Measurements from ENCODE around the gene ATP8A1. TPM values are rescaled to one million over a fixed set of nuclear protein-coding genes. Genes with fewer than 3 reads are reported as not detected.

The ATP8A1 gene
- total and polyA plus RNA-seq, 2 of the 8 experiments (the other 6 are each of a cell fraction or from before 2014, with no cell fraction given): 3.7 to 14.9 TPM

GRCh38 chr4:42385516-42385915 is 271.4 kb downstream of the ATP8A1 start (continued):
- TF ChIP-seq CTCF (IDR thresholded peaks at IDR 0.05; ENCODE audit: control extremely low read depth in 1 of 3, insufficient read depth in 1 of 3, low read depth in 1 of 3, low read length in 3 of 3): no peak
